CD4-positive, alpha-beta memory T cell (primary cell): ENCODE results near the gene EREG. TPM values are rescaled to one million over a fixed set of nuclear protein-coding genes. Genes with fewer than 3 reads are reported as not detected.
A peak's percentile ranks its signal among the peaks of the same experiment; 100 is the strongest.

Source experiments
- CTCF ChIA-PET: fragments of 350-600 bp; sonication (Branson Sonifier 250); formaldehyde crosslinking; loops from one replicate; lab custom pipeline; 2021; ENCODE audit warnings: inconsistent platforms; ENCODE audit not compliant: partially characterized antibody; lab: Charles Lee
- POLR2A ChIA-PET: fragments of 350-600 bp; sonication (Branson Sonifier 250); formaldehyde crosslinking; loops from one replicate; lab custom pipeline; 2021; ENCODE audit not compliant: partially characterized antibody; lab: Charles Lee
- DNase-seq, 5 donors: peaks; one replicate each; pipeline versions ENCODE4 v3.0.0 to v3.0.0-alpha.2; 2020 to 2022; ENCODE audit warnings: mixed read lengths in 1 of 5
- H3K27ac ChIP-seq: one replicate; pipeline ENCODE4 v1.7.0; 2013; ENCODE audit warnings: low read depth, low read length
- H3K27me3 ChIP-seq: 2 replicates; pipeline ENCODE4 v1.7.0; 2013; ENCODE audit warnings: mild to moderate bottlenecking, low read length, moderate library complexity; ENCODE audit not compliant: insufficient read depth
- H3K36me3 ChIP-seq: 2 replicates; pipeline ENCODE4 v1.7.0; 2013; ENCODE audit warnings: mild to moderate bottlenecking, low read length, moderate library complexity; ENCODE audit not compliant: insufficient read depth
- H3K4me1 ChIP-seq: 2 replicates; pipeline ENCODE4 v1.7.0; 2013; ENCODE audit warnings: mild to moderate bottlenecking, low read length, moderate library complexity; ENCODE audit not compliant: insufficient read depth
- H3K4me3 ChIP-seq, 2 donors: one replicate each; pipeline ENCODE4 v1.7.0; 2013; ENCODE audit warnings: low read length in 2 of 2, mild to moderate bottlenecking in 1 of 2
- H3K9me3 ChIP-seq, 2 donors: one replicate each; pipeline ENCODE4 v1.7.0; 2013; ENCODE audit warnings: low read length in 2 of 2, control low read depth in 1 of 2; ENCODE audit not compliant: control insufficient read depth in 1 of 2
- H3K27ac Mint-ChIP-seq, 7 donors: one replicate each; pipeline ENCODE4 v1.8.0; 2020 to 2021; ENCODE audit warnings: mixed read lengths in 7 of 7, mild to moderate bottlenecking in 6 of 7, inconsistent platforms in 3 of 7, moderate library complexity in 3 of 7
- H3K27me3 Mint-ChIP-seq, 2 donors: one replicate each; pipeline ENCODE4 v1.8.0; 2020 to 2021; ENCODE audit warnings: mixed read lengths in 2 of 2
- H3K36me3 Mint-ChIP-seq, 2 donors: one replicate each; pipeline ENCODE4 v1.8.0; 2020 to 2021; ENCODE audit warnings: mixed read lengths in 2 of 2, inconsistent platforms in 1 of 2, mild to moderate bottlenecking in 1 of 2
- H3K4me1 Mint-ChIP-seq, 4 donors: one replicate each; pipeline ENCODE4 v1.8.0; 2020 to 2021; ENCODE audit warnings: mixed read lengths in 4 of 4, mild to moderate bottlenecking in 1 of 4
- H3K4me3 Mint-ChIP-seq, 8 donors: one replicate each; pipeline ENCODE4 v1.8.0; 2020 to 2021; ENCODE audit warnings: mixed read lengths in 8 of 8, mild to moderate bottlenecking in 7 of 8, moderate library complexity in 6 of 8, inconsistent platforms in 3 of 8
- H3K9me3 Mint-ChIP-seq, 8 donors: one replicate each; pipeline ENCODE4 v1.8.0; 2020 to 2021; ENCODE audit warnings: mixed read lengths in 8 of 8, mild to moderate bottlenecking in 5 of 8, inconsistent platforms in 3 of 8, moderate library complexity in 1 of 8
- intact Hi-C: fragments of 100-400 bp; cut with micrococcal nuclease; formaldehyde crosslinking; loops from one replicate; pipeline ENCODE4 v1.15.1; 2023
- polyA plus RNA-seq, 2 donors: library from polyadenylated mRNA; unstranded; fragments of 300-500 nt; fragmentation: Illumina TruSeq; gene quantifications; one replicate each; pipeline ENCODE4 v1.2.3, GENCODE V29; 2021
- total RNA-seq, 2 experiments: library from RNA; stranded (reverse); gene quantifications; one replicate each; pipeline ENCODE4 v1.2.3, GENCODE V29; 2021

Gene EREG
- total and polyA plus RNA-seq, 4 experiments from 2014 or later: not detected

DNA sequence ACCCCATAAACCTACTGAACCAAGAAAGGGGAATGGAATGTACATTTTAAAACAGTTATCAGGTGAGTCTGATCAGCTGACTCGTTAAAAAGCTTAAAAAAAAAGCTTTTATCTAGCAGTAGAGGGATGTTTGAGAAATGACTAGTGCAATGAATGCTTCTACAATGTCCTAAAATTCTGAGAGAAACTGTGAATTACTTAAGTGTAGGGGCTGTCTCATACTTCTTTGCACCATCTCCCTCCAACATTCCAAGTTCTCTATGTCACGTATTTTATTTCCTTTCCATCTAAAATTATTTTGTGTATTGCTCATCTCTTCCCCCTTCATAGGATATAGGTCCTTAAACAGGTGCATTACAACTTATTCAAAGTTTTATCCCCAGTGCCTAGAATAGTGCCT is 68.1 kb downstream of the EREG start:
- Mint-ChIP-seq H3K9me3 (no peaks in the 10 kb centered on the region), H3K4me3 (no peak overlapping the region), H3K27ac (no peak overlapping the region), H3K4me1 (peaks cover 0 to 1% (median 0%) of the 10 kb centered on the region in 4 donors), H3K36me3 (no peaks in the 10 kb centered on the region), H3K27me3 (peaks cover 0 to 13% of the 10 kb centered on the region in 2 donors)
- no peak for DNase-seq
- POLR2A ChIA-PET: no interaction called here
- no peaks in the 10 kb centered on the region for H3K9me3 ChIP-seq
- H3K4me3 ChIP-seq: no peak overlapping the region
- no peaks in the 10 kb centered on the region for H3K4me1 ChIP-seq
- H3K27me3 ChIP-seq: no peaks in the 10 kb centered on the region
- H3K27ac ChIP-seq: no peak overlapping the region
- CTCF ChIA-PET: no interaction called here
- no peaks in the 10 kb centered on the region for H3K36me3 ChIP-seq
- intact Hi-C loops: no loop called here

DNA sequence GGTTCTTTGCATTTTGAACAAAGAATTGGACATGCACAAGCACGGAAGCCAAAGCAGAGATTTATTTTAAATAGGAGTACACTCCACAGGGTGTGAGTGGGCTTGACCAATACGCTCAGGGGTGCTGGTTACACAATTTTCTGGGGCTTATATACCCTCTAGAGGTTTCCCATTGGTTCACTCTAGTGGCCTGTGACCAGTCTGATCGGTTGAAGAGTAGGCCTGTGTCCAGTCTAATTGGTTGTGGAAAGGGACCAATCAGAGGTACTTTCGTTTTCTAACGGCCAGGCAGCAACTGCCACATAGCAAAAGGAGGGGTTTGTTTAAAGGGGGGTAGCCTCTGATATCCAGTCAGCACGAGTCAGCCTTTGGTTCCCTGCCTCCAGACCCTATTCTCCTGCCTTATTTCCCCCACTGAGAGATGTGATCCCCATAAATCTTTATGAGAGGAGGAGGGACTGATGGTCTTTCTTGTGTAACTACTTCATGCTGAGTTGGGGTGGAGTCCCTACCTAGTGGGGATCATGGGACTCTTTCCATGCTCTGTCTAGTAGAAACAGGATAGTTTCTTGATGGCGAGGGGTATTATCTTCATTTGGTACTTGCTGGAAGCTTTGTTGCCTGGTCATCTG is 68.7 kb downstream of the EREG start:
- intact Hi-C loops: no loop called here
- CTCF ChIA-PET: no interaction called here
- Histone ChIP-seq H3K27ac (no peak overlapping the region), H3K4me1 (no peaks in the 10 kb centered on the region), H3K27me3 (no peaks in the 10 kb centered on the region), H3K4me3 (no peak overlapping the region), H3K9me3 (no peaks in the 10 kb centered on the region), H3K36me3 (no peaks in the 10 kb centered on the region)
- H3K27me3 Mint-ChIP-seq: peaks cover 0 to 13% of the 10 kb centered on the region in 2 donors
- peak overlapping the region in 1 of 8 donors; percentile 23 for H3K4me3 Mint-ChIP-seq
- DNase-seq: no peak
- no peaks in the 10 kb centered on the region for H3K36me3 Mint-ChIP-seq
- POLR2A ChIA-PET: no interaction called here
- H3K4me1 Mint-ChIP-seq: peaks cover 0 to 1% (median 0%) of the 10 kb centered on the region in 4 donors
- H3K9me3 Mint-ChIP-seq: no peaks in the 10 kb centered on the region
- peak overlapping the region in 1 of 7 donors; percentile 12 for H3K27ac Mint-ChIP-seq

- DNase-seq: no peak
- no peak overlapping the region for H3K4me3 Mint-ChIP-seq
- ChIA-PET POLR2A (no interaction called here), CTCF (interaction anchor here (1.7 kb wide), 1 partner anchor 10 kb away, joined by 8 read pairs; the partner anchor contains the start of gene AREG)
- H3K27ac Mint-ChIP-seq: no peak overlapping the region
- no peaks in the 10 kb centered on the region for H3K36me3 Mint-ChIP-seq
- Histone ChIP-seq H3K4me3 (no peak overlapping the region), H3K9me3 (no peaks in the 10 kb centered on the region), H3K27me3 (no peaks in the 10 kb centered on the region), H3K27ac (no peak overlapping the region), H3K36me3 (no peaks in the 10 kb centered on the region), H3K4me1 (no peaks in the 10 kb centered on the region)
- intact Hi-C loops: no loop called here
- H3K9me3 Mint-ChIP-seq: peaks cover 0 to 3% (median 0%) of the 10 kb centered on the region in 8 donors
- H3K4me1 Mint-ChIP-seq: peaks cover 0 to 1% (median 0%) of the 10 kb centered on the region in 4 donors
- peaks cover 0 to 9% of the 10 kb centered on the region in 2 donors for H3K27me3 Mint-ChIP-seq
These were observed 70.4 kb downstream of the EREG start for GRCh38 chr4:74435296-74435695.

GRCh38 chr4:74437866-74438265 is 72.9 kb downstream of the EREG start:
- Mint-ChIP-seq H3K36me3 (no peaks in the 10 kb centered on the region), H3K4me1 (peaks cover 0 to 1% (median 0%) of the 10 kb centered on the region in 4 donors), H3K4me3 (no peak overlapping the region), H3K27me3 (peaks cover 0 to 9% of the 10 kb centered on the region in 2 donors), H3K9me3 (peaks cover 0 to 3% (median 0%) of the 10 kb centered on the region in 8 donors), H3K27ac (peak overlapping the region in 1 of 7 donors; percentile 76)
- Histone ChIP-seq H3K4me1 (no peaks in the 10 kb centered on the region), H3K9me3 (no peaks in the 10 kb centered on the region), H3K4me3 (no peak overlapping the region), H3K36me3 (no peaks in the 10 kb centered on the region), H3K27me3 (no peaks in the 10 kb centered on the region), H3K27ac (no peak overlapping the region)
- intact Hi-C loops: no loop called here
- POLR2A ChIA-PET: no interaction called here
- DNase-seq: no peak
- CTCF ChIA-PET: no interaction called here

Other genes starting within 250 kb of the EREG start
- 1 to 10 TPM; 7.5 to 7.6 TPM for gene MTHFD2L, start 207.0 kb upstream of the EREG start, total RNA-seq
- 1 to 10 TPM; 3.6 to 4.5 TPM for gene MTHFD2L, start 207.0 kb upstream of the EREG start, polyA plus RNA-seq
- gene EPGN, start 56.7 kb upstream of the EREG start, total RNA-seq: under 1 TPM in 1 of 2 experiments, not detected in 1; 0.96 TPM
- not detected for gene EPGN, start 56.7 kb upstream of the EREG start, polyA plus RNA-seq
- gene AREG, start 80.0 kb downstream of the EREG start, total RNA-seq: under 1 TPM; 0.44 to 0.52 TPM
- gene AREG, start 80.0 kb downstream of the EREG start, polyA plus RNA-seq: 1 to 10 TPM; 1.4 to 8.3 TPM